ENCODE results near the gene HPSE2. TPM values are rescaled to one million over a fixed set of nuclear protein-coding genes. Genes with fewer than 3 reads are reported as not detected.

The HPSE2 gene
- total RNA-seq, 1 experiment from 2014 or later = 0.20 TPM

- no peaks in the 10 kb centered on the region for H3K23me2 ChIP-seq (ENCODE audit: insufficient read length, low read depth, low read length, poor library complexity, severe bottlenecking)
- no peak overlapping the region for H2AK5ac ChIP-seq (ENCODE audit: insufficient read length, low read length)
- H3K27ac Mint-ChIP-seq = no peak overlapping the region
These were observed 757.8 kb downstream of the HPSE2 start for GRCh38 chr10:98477861-98478260.

More at GRCh38 chr10:98477861-98478260, 757.8 kb downstream of the HPSE2 start:
- H2AFZ ChIP-seq (ENCODE audit: low read length) = no peak overlapping the region
- no peaks in the 10 kb centered on the region for H4K20me1 ChIP-seq (ENCODE audit: control insufficient read depth, insufficient read depth, insufficient read length)
- no peak overlapping the region for H3K23ac ChIP-seq (ENCODE audit: insufficient read length, low read depth, low read length)
- H2BK20ac ChIP-seq (ENCODE audit: low read depth, low read length, poor library complexity, severe bottlenecking) = no peak overlapping the region
- H4K5ac ChIP-seq (ENCODE audit: insufficient read length, low read depth, low read length) = no peak overlapping the region
- Mint-ChIP-seq H3K36me3 (ENCODE audit: insufficient read depth in 1 of 3, low read depth in 3 of 3) (no peaks in the 10 kb centered on the region; a peak in 1 of 7 replicates), H3K9me3 (peaks cover 0 to 4% of the 10 kb centered on the region in 2 experiments; a peak in 1 of 5 replicates), H3K4me3 (no peak overlapping the region), H3K4me1 (peaks cover 2 to 3% of the 10 kb centered on the region in 2 experiments; a peak in 2 of 4 replicates), H3K27me3 (ENCODE audit: low read depth) (peaks cover 6% of the 10 kb centered on the region; the same call in 1 of the 2 replicates)
- no peak overlapping the region for H2BK5ac ChIP-seq (ENCODE audit: insufficient read length, low read length)
- H2BK15ac ChIP-seq (ENCODE audit: low read depth, low read length) = no peak overlapping the region
- H3K4me2 ChIP-seq (ENCODE audit: insufficient read depth, insufficient read length, low read length) = no peak overlapping the region
- H3T11ph ChIP-seq (ENCODE audit: low read length) = no peak overlapping the region
- no peak overlapping the region for H4K8ac ChIP-seq (replicated peaks; ENCODE audit: insufficient read length, low read depth, low read length)
- no peak overlapping the region for H3K9ac ChIP-seq (ENCODE audit: extremely low read depth, insufficient read length, low read length)
- no peaks in the 10 kb centered on the region for H3K9me3 ChIP-seq (ENCODE audit: control insufficient read depth, low read depth, low read length)
- H3K27me3 ChIP-seq (ENCODE audit: insufficient read depth, low read length) = no peaks in the 10 kb centered on the region
- no peaks in the 10 kb centered on the region for H3K79me2 ChIP-seq (ENCODE audit: insufficient read depth, low read length)
- no peak overlapping the region for H2BK120ac ChIP-seq (ENCODE audit: low read depth, low read length, poor library complexity, severe bottlenecking)
- no peak overlapping the region for H3K14ac ChIP-seq (ENCODE audit: insufficient read depth, low read length)
- H3K27ac ChIP-seq (ENCODE audit: insufficient read length, low read depth, low read length) = no peak overlapping the region
- H4K91ac ChIP-seq (ENCODE audit: insufficient read length, low read depth, low read length) = no peak overlapping the region
- TF ChIP-seq, protein P1, sequence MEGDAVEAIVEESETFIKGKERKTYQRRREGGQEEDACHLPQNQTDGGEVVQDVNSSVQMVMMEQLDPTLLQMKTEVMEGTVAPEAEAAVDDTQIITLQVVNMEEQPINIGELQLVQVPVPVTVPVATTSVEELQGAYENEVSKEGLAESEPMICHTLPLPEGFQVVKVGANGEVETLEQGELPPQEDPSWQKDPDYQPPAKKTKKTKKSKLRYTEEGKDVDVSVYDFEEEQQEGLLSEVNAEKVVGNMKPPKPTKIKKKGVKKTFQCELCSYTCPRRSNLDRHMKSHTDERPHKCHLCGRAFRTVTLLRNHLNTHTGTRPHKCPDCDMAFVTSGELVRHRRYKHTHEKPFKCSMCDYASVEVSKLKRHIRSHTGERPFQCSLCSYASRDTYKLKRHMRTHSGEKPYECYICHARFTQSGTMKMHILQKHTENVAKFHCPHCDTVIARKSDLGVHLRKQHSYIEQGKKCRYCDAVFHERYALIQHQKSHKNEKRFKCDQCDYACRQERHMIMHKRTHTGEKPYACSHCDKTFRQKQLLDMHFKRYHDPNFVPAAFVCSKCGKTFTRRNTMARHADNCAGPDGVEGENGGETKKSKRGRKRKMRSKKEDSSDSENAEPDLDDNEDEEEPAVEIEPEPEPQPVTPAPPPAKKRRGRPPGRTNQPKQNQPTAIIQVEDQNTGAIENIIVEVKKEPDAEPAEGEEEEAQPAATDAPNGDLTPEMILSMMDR (conservative IDR thresholded peaks at IDR 0.05) = no peak
- no peak overlapping the region for H3K4ac ChIP-seq (ENCODE audit: low read depth, low read length)
- H3K56ac ChIP-seq (ENCODE audit: insufficient read length, low read depth, low read length) = no peak overlapping the region
- DNase-seq = no peak
- no peaks in the 10 kb centered on the region for H3K79me1 ChIP-seq (ENCODE audit: insufficient read depth, low read depth, low read length, poor library complexity, severe bottlenecking)
- no peaks in the 10 kb centered on the region for H3K4me1 ChIP-seq (ENCODE audit: insufficient read depth, low read length)
- no peak overlapping the region for H3K18ac ChIP-seq (ENCODE audit: insufficient read length, low read depth, low read length)
- no peak overlapping the region for H2BK12ac ChIP-seq (ENCODE audit: insufficient read length, low read depth, low read length)
